ENCODE results near the gene RNF207. TPM values are rescaled to one million over a fixed set of nuclear protein-coding genes. Genes with fewer than 3 reads are reported as not detected.

The RNF207 gene
- total RNA-seq, 1 donor from 2014 or later = 10.8 TPM

GRCh38 chr1:6237093-6237492, 31.2 kb downstream of the RNF207 start:
- ATAC-seq = no peak

- no peak for ATAC-seq
Observed at GRCh38 chr1:6239213-6239752, 33.4 kb downstream of the RNF207 start.

GRCh38 chr1:6239950-6240768, 34.2 kb downstream of the RNF207 start:
- no peak for ATAC-seq

- no peak for ATAC-seq
Observed at GRCh38 chr1:6241107-6241886, 35.4 kb downstream of the RNF207 start.

- no peak for ATAC-seq
Observed at GRCh38 chr1:6241887-6242740, 36.2 kb downstream of the RNF207 start.

GRCh38 chr1:6243053-6243834, 37.3 kb downstream of the RNF207 start:
- ATAC-seq = no peak

- no peak for ATAC-seq
Observed at GRCh38 chr1:6243993-6244392, 38.1 kb downstream of the RNF207 start, which contains the start of gene HES3. HES3 (plus strand) TSS chr1:6244179; CDS start chr1:6244366, 187 bp downstream.

- no peak for ATAC-seq
Observed at GRCh38 chr1:6244401-6245049, 38.6 kb downstream of the RNF207 start.

GRCh38 chr1:6245086-6245868, 39.4 kb downstream of the RNF207 start:
- ATAC-seq = peak; percentile 82

GRCh38 chr1:6245869-6246496, 40.1 kb downstream of the RNF207 start:
- peak; percentile 1 for ATAC-seq

GRCh38 chr1:6246497-6247467, 40.9 kb downstream of the RNF207 start:
- ATAC-seq = peak; percentile 62

GRCh38 chr1:6247651-6248050, 41.7 kb downstream of the RNF207 start:
- ATAC-seq = no peak

- ATAC-seq = no peak
Observed at GRCh38 chr1:6248161-6248776, 42.4 kb downstream of the RNF207 start.

GRCh38 chr1:6248932-6249738, 43.2 kb downstream of the RNF207 start:
- no peak for ATAC-seq

- no peak for ATAC-seq
Observed at GRCh38 chr1:6249739-6250689, 44.1 kb downstream of the RNF207 start.

- ATAC-seq = no peak
Observed at GRCh38 chr1:6251233-6251632, 45.3 kb downstream of the RNF207 start.
